Erythroblast (primary cell): ENCODE measurements around the gene SUPT20HL1.

ENCODE experiments used
- GATA1 ChIP-seq: IDR thresholded peaks from 2 replicates; pipeline ENCODE4 v1.6.1; 2011; ENCODE audit warnings: low read depth, mild to moderate bottlenecking, control low read depth, low read length, moderate library complexity
- POLR2A ChIP-seq: IDR thresholded peaks from 2 replicates; pipeline ENCODE4 v1.6.1; 2011; ENCODE audit warnings: mild to moderate bottlenecking, low read length

DNA sequence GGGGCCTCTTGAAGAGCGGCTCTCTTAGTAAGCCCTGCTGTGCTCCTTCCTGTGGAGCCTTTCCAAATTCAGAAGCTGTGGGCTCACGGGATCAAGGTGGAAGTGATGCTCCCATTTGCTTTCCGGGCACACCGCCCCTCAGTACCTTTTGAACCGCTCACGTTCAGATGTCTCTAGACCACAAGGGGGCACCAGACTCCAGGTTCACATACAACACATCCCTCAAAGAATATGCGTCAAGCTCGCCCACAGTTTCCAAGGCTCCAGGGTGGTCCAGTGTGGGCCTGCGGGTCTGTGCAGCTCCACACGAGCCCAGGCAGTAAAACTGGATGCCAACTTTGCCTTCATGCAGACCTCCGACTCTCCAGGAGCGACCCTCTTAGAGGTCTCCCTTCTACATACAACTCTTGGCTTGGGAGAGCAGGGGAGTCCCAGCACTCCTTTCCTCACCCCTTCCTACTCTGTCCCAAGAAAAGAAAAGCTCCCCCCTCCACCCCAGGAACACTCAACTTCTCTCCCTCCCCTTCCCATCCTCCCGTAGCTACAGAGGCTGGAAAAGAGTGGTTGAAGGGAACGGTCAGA, 11.0 kb downstream of the SUPT20HL1 start:
- no peak for TF ChIP-seq POLR2A
- TF ChIP-seq GATA1: no peak
